Stimulated activated naive CD8-positive, alpha-beta T cell treated with anti-CD3 and anti-CD28 coated beads, Interleukin-15, Interleukin-2, amounts not matched to agents 100 U/mL and 50 U/mL, for 24 hours (primary cell): ENCODE measurements around the gene CDH5.

Source experiments
- ATAC-seq: fragments of 150-1000 bp; cut with Tn5 transposase; one replicate; pipeline ENCODE4 v1.10.0; 2021
- DNase-seq: peaks from one replicate; pipeline ENCODE4 v3.0.0; 2021

The CDH5 gene

DNA sequence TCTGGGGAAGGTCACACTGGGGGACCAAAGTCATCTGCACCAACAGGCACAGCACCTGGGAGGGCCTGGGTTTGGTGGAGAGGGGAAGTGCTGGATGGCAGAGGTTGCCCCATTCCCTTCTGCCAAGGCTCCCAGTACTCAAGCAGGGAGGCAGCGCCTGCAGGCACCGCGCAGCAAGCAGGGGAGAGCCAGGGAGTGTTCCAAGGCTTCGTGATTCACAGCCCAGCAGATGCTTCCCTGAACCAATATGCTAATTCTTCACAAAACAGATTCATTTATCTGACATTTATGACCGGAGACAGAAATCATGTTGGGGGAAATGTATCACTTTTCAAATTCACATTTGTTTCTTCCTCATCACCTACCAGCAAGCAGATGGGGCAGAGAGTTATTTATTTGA, 13.4 kb upstream of the CDH5 start:
- DNase-seq (no peak), ATAC-seq (no peak)

DNA sequence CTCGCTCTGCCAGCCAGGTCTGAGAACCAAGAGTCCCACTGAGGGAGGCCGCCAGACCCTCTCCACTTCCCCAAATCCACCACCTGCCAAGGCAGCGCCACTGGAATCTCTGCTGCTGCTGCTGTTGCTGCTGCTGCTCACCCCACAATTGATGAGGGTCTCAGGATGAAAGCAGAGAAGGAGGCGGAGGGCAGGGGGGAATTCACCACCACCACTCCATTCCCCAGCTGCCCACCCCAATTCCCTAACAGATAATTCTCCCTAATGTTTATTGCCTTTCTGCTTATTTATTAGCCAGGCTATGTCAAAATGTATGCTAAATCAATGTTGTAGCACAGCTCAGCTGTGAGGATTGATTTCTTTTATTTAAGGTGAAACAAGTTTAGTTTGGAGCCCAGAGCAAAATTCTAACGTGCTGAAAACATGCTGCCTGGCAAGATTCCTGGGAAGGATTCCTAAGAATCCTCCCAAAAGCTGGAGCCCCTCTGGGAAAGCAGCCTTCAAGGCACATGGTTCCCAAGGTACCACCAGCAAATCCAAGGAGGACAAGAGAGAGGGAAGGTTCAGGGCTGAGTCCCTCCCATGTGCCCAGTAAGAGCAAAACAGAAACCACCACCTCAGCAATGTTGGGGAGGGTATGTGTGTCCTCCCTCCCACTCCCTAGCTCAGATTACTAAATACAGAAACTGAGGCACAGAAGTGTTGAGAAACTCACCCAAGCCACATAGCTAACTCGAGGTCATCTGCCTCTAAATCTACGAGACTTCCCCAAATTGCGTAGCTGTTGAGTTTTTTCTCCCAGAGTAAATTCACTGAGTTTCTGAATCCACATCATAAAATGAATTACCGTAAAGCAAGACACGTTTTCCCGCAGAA, 12.2 kb upstream of the CDH5 start:
- DNase-seq: no peak
- no peak for ATAC-seq

DNA sequence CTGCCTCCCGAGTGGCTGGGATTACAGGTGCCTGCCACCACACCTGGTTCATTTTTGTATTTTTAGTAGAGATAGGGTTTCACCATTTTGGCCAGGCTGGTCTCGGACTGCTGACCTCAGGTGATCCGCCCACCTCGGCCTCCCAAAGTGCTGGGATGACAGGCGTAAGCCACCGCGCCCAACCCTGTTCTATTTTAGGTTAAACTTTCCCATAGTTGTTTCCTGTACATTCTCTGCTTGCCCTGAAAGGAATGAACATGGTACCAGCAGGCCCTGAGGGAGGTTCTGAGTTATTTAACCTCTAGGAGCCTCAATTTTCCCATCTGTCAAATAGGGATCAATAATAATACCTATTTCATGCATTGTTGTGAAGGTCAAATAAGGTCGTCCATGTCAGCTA, 11.0 kb upstream of the CDH5 start:
- ATAC-seq: no peak
- DNase-seq: no peak

DNA sequence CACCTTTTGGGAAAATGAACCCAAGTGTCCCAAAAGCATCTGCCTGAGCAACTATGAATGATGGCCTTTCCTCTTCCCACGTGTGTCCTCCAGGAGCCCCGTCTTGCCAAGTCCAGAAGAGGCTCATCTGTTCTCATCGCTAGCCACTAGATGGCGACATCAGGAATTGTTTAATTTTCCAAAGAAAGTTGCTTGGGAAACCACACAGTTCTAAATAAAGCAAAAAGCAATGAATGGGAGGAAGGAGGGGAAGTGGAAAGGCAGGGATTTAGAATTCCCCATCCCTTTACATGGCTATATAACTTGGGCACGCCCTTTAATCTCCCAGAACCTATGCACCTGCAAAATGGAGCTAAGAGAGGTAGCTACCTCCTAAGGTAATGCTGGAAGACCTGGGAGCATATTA, 9.0 kb upstream of the CDH5 start:
- ATAC-seq: no peak

DNA sequence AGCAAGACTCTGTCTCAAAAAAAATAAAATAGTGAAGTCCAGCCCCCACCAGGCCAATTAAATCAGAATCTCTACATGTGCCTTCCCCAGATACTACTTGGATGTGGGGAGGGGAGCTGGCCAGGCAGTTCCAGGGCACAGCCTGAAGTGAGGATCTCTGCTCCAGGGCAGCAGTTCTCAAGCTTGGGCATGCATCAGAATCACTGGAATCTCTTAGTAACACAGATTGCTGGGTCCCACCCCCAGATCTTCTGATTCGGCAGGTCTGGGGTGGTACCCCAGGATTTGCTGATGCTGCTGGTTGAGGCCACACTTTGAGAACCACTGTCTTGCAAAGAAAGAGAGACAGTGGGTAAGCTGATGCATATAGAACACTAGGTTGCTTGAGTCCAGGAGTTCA, 8.3 kb upstream of the CDH5 start:
- DNase-seq (no peak), ATAC-seq (no peak)

More for the DNA sequence above, 9.0 kb upstream of the CDH5 start:
- DNase-seq: peak; percentile 23

DNA sequence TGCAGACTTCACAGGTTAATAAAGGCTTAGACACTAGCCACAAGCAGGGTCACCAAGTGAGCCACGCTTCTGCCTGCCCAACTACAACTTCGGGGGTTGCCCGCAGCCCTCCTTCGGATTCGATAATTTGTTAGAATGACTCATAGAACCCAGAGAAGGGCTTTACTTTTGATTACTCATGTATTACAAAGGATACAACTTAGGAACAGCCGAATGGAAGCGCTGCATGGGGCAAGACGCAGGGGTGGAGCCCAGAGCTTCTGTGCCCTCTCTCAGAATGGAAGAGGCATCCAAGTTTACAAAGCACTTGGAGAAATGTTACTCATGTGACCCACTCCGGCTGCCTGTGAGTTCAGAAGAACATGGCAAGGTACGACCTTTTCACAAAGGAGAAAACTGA, 7.5 kb upstream of the CDH5 start:
- DNase-seq (no peak), ATAC-seq (no peak)

DNA sequence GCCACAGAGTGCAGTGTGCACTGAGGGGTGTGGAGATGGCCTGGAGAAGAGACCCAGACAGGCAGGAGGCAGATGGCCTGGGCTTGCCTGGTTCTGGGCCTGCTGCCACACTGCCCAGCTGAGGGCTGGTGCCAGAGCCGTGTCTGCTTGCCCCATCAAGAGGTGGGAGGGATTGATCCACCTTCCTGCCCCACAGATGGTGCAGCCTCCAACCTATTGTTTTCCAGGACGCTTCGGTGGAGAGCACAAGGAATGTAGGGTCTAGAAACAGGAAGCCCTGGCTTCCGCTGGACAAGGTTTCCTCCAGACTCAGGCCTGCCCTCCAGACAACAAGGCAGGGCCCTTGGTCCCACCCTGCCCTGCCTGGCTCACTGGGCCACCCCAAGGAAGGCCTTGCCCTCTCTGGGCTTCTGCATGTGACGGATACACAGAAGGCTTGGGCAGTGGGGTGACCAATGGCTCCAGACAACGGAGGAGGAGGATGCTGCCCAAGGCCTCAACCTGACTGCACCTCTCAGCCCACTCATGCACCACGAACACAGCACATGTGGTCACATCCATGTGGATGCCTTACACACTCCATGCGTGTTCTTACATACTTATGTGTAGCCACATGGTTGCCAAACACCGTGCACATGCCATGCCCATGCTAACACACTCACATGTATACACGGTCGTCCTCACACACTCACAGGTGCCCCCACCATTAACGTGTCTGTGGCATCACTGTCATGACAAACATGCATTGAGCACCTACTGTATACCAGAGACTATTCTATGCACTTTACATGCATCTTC, 6.5 kb upstream of the CDH5 start:
- DNase-seq (no peak), ATAC-seq (no peak)

DNA sequence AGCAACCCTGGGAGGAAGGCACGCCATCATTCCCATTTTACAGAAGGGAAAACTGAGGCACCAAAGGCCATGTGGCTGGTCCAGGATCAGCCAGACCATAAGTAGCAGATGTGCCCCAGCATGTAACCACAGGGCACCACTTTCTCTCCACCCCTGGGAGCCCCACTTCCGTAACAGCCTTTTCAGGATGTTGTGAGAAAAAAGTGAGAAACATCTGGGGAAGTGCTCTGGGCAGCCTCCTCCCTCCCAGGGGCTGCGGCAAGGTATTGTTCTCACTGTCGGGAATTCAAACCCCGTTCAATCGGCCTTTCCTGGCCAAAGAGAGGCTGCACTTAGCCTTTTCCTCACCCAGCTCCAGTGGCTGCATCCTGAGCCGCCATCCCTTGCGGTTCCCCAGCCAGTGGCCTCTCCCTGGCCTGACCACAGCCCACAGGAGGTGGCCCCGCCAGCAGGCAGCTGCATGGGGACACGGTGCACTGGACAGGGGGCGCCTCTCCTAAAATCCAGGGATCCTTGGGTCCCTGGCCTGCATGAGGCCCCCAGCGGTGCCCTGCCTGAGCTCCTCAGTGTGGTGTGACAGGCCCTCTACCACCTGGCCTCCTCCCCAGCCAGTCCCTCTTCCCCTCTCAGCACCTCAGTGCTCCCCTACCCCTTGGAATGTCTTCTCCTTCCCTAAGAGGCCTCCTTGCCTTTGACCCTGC, 5.7 kb upstream of the CDH5 start:
- ATAC-seq: no peak
- no peak for DNase-seq

DNA sequence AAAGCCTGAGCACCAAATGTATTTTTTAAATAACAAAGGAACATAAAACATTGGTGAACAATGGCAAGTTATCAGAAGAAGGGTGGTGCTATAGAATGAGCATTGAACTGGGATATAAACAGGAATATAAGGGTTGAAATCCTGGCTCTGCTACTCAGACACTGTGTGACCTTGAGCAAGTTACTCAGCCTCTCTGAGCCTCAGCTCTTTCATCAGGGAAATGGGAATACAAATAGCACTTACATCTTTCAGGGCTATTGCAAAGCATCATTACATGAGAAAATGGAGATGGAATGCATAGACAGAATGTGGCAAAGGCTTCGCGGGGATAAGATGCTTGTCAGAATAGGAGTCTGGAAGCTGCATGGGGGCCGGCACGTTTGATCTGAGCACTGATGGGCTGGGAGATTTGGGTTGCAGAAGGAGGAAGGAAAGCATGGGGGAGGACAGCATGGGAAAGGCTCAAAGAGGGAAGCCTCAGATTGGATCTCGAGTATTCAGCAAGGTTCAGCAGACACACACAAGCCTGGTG, 4.8 kb upstream of the CDH5 start:
- DNase-seq: no peak
- ATAC-seq: no peak

DNA sequence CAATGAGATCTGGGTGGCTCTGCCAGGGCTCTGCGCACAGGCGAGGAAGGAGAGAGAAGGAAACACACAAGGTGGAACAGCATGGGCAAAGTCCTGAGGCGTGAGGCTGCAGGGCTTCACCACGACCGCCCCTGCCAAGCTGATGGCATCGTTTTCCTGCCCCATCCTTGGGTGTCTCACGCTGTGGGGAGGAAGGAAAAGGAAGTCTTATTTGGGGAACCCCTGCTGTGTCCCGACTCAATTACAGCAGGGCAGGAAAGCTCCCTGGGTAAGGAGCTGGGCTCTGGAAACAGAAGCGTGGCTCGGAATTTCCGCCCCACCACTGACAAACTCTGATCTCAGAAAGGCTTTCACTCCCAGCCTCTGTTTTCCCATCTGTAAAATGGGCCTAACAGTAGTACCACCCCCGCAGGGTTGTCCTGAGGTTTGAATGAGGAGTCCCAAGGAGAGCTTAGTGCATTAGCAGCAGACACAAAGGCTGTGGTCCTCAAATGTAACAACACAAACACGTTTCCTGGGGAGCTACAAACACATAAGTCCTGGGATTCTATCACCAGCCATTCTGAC, 3.2 kb upstream of the CDH5 start:
- ATAC-seq (no peak), DNase-seq (no peak)

DNA sequence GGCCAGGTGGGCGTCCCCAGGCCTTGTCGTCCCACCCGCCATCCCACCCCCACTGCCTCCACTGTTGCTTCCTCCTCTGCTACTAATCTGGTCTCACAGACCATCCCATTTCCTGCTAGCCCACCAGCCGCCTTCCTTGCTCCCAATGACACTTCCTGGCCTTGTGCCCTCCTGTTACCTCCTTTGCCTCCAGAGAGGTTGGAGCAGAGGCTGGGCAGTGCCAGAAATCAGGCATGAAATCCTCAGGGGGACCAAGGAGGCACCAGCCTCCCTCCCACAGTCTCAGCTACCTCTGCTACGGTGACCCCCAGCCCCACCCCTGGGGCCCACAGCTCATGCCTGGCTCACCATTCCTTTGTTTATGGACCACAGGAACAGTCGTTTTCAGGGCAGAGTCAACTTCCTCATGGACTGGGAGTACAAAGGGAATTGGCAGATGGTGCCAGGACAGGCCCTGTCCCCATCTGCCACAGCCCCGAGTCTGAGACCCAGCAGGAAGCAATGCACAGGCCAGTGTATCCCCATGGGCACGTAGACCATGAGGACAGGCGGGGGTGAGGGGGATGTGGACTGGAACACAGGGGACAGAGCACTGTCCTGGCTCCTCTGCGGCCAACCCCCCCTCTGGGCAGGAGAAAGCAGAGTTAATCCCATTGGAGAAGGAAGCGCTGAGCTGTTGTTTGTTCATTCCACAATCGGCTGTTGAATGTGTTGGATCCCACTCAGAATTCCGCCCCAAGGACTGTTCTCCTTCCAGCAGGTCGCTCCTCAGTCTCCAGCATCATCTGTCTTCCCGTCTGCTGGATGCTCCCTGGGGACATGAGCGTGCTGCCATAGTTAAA, 2.2 kb upstream of the CDH5 start:
- DNase-seq (no peak), ATAC-seq (no peak)

DNA sequence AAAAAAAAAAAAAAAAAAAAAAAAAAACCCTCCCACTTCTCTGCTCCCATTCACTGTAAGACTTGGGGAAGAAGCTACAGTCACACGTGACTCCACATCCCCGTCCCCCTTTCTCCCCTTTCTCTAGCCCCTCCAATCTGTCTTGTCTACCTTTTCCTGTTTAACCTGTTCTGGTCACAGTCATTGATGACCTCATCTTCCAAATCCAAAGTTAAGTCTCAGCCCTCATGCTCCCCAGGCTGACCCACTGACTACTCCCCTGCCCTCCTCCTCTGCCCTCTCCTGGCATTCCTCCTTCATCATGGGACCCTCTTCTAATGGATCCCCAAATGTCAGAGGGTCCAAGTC, 1.6 kb upstream of the CDH5 start:
- ATAC-seq (no peak), DNase-seq (no peak)

DNA sequence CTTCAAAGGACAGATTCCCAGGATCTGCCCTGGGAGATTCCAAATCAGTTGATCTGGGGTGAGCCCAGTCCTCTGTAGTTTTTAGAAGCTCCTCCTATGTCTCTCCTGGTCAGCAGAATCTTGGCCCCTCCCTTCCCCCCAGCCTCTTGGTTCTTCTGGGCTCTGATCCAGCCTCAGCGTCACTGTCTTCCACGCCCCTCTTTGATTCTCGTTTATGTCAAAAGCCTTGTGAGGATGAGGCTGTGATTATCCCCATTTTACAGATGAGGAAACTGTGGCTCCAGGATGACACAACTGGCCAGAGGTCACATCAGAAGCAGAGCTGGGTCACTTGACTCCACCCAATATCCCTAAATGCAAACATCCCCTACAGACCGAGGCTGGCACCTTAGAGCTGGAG, 840 bp upstream of the CDH5 start:
- DNase-seq (no peak), ATAC-seq (no peak)

DNA sequence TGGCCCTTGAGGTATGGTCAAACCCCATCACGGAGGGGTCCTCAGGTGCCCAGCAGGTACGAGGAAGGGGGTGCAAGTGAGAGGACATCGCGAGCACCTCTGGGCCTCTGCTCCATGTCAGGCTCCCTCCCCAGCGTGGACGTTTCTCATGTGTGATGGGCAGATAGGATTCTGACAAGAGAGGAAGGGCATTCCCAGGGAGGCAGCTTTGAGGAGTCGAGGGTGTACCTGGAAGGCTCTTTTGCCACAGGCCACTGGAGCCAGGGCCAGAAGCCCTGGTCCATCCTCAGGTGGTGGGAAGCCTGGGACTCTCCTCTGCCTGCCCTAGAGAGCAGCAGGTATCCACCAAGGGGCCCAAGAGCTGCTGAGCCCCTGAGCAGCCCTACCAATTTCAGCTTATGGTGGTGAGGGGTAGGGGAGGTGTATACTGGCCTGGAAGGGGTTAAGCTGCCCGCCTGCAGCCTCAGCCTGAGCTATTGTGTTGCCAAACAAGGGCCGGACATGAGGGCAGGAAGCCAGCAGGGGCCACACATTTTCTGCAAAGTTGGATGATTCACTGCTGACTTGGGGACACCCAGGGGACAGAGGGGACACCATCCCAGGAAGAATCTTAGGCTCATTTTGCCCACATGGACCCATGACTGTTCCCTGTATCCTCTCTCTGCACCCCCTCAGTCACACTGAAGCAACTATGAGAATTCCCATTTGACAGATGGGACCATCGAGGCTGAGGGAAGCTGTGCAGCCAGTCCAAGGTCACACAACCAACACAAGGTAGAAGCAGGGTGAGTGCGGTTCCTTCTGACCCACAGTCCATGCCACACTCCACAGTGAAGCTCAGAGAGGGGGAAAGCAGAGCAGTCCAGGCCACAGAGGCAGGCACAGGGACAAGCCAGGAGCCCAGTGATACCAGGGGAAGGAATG, 1.7 kb downstream of the CDH5 start:
- ATAC-seq (no peak), DNase-seq (no peak)

DNA sequence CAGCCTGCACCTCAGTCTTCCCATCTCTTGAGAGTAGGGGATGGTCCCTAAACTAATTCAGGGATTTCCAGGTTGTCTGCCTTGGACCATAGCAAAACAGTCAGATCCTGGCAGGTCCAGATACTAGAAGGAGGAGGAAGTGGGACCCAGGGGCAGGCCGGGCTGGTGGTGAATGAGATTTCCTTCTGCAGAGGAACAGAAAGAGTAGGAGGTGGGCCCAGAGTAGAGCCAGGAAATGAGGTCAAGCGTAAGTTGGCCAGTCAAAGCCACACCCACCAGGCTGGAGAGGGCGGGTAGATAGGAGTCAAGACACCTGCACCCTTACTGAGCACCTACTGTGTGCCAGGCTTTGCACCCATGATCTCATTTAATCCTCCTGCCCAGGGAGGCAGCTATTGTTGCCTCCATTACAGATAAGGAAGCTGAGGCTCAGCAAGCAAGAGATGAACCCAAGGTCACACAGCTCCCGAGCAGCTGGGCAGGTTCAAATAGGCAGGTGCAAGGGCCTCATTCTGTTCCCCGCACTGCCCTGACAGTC, 2.6 kb downstream of the CDH5 start:
- ATAC-seq (no peak), DNase-seq (no peak)

DNA sequence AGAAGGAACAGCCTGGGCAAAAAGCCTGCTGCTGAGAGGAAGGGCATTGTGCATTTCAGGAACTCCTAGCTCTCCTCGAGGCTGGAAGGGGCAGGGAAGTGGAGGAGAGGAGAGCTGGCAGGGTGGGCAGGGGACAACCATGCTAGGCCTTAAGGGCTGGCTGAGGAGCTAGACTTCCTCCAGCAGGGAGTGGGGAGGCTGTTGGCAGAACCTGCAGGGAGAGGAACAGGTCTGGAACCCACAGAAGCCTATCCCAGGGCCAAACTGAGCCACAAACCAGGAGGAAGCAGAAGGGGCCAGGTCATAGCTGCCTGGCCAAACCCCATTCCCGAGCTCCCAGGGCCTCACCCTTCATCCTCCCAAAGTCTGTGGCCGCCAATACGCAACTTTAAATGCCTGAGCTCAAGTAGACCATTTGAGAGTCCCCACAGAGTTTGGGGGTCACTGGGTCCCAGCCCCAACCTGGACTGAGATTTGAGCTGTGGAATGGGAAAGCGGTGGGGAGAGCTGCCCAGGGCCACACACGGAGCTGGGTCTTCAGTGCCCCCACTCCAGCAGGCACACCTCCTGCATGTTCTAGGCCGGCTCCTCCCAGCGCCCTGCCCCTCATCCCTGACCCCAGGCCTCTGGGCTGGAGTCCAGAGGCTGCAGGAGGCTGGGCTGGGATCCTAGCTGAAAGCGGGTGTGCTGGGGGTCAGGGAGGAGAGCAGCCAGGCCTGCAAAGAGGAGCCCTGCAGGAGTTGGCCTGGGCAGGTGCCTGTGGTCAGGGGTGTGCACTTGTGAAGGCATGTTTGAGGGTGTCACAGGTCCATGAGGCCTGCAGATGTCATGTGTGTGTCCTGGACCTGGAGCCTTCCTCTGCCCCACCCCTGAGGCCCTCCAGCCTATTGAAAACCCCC, 4.5 kb downstream of the CDH5 start:
- DNase-seq (no peak), ATAC-seq (no peak)

DNA sequence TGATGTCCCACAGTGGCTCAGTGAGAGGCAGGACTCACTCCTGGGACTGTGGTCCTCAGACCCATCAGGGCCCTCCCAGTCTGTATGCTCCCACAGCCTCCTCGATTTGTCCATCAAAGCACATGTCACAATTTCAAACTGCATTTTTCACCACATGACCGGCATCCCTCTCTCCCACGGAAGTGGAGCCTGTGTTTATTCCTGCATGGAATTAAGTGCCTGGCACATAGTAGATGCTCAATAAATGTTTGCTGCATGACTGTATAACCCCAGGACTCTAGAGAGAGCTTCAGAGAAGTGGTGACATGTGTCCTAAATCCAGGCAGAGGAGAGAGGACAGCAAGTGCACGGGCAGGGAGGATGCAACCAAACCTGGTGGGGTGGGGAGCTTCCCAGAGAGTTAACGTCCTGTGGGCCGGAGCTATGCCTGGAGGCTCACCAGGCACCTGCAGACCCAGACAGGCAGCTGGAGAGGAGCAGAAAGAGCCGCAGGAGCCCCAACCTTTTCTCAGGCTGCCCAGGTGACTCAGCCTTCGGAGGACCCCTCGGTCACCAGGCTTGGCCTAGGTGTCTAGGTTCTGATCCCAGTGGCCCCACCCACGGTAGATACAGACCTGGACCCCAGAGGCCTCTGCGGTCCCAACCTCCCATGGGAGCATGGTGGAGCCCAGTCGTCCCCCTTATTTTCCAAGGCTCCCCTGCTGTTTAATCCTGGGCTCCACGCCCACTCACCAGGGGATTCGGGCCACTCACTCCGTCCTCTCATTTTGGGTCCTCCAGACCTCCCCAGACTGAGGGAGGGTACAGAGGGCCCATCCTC, 5.8 kb downstream of the CDH5 start:
- no peak for DNase-seq
- no peak for ATAC-seq

DNA sequence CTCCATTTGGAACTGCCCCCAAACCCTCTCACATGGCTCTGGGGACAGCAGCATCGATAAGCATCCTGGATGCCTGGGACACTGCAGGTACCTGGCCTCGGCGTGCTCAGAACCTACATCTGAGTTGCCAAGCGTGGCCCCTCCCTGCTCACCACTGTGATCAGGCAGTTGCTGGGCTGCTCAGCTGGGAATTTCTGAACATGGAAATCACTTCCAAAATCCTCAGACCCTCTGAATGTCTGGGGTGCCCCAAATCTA, 6.3 kb downstream of the CDH5 start:
- DNase-seq: no peak
- ATAC-seq: no peak

DNA sequence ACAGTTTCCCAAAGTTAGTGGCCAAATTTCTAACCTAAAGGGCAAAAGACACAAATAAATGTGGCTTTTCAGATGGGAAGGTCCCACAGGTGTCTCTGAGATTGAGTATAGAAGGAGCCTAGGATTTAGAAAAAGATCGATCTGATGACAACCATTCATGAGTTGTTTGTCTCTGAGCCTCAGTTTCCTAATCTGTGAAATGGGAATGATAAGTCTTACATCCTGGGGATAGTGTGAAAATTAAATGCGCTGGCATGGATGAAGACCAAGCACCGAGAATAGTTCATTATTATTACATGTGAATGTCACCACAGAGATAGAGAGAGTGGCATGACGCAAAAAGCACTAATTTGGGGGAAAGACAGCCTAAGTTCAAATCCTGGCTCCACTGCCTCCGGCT, 7.2 kb downstream of the CDH5 start:
- DNase-seq (no peak), ATAC-seq (no peak)
